Nephron progenitor cell (in vitro differentiated cells): ENCODE measurements around the gene FAM184B.

Experiments
- DNase-seq: peaks from one replicate; pipeline ENCODE4 v3.0.0; 2021
- H3K27ac Mint-ChIP-seq: 2 replicates; pipeline ENCODE4 v1.8.0; 2021; ENCODE audit warnings: mild to moderate bottlenecking, moderate library complexity, mixed read lengths
- H3K27me3 Mint-ChIP-seq: 2 replicates; pipeline ENCODE4 v1.8.0; 2021; ENCODE audit warnings: mild to moderate bottlenecking, low read depth, mixed read lengths; ENCODE audit not compliant: poor library complexity
- H3K36me3 Mint-ChIP-seq: 2 replicates; pipeline ENCODE4 v1.8.0; 2021; ENCODE audit warnings: low read depth, mixed read lengths
- H3K4me1 Mint-ChIP-seq: 2 replicates; pipeline ENCODE4 v1.8.0; 2021; ENCODE audit warnings: mixed read lengths
- H3K4me3 Mint-ChIP-seq: 2 replicates; pipeline ENCODE4 v1.8.0; 2021; ENCODE audit warnings: mild to moderate bottlenecking, moderate library complexity, mixed read lengths
- H3K9me3 Mint-ChIP-seq: 2 replicates; pipeline ENCODE4 v1.8.0; 2021; ENCODE audit warnings: mild to moderate bottlenecking, moderate library complexity, mixed read lengths
- TF ChIP-seq, protein P1 (sequence below): fragments of 200-600 bp; sonication (generic); IDR thresholded peaks from 2 replicates; pipeline ENCODE4 v1.5.0; 2021; ENCODE audit warnings: antibody characterized with exemption

FAM184B gene

DNA sequence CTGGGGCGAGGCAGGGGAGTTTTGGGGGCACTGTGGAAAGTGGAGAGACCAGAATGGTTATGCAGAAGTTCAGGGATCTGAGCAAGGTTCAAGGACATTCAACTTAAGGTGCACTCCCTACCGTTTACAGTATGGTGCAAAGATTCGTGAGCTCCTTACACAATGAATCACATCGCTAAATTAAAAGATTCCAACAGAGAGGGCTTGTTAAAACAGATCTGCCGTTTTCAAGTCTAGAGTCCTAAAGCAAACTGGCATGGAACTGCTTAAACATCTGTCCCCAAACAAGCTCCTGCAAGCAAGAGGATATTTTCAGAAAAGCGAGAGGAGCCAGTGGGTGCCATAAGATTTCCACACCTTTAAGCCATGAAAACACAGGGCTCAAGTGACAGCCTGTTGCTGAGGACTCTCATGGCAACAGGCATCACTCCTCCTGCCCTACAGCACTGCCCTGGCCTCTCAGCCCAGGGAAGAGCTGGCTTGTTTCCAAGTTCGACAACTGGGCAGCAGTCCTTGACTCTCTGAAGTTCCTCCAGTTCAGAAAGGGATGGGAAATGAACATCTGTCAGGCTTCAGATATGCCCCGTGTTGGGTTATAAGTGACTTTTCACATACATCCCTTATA is 10.0 kb downstream of the FAM184B start:
- H3K4me3 Mint-ChIP-seq, result no peak overlapping the region
- DNase-seq, result no peak
- no peaks in the 10 kb centered on the region for H3K36me3 Mint-ChIP-seq
- H3K27me3 Mint-ChIP-seq, result peaks cover 12% of the 10 kb centered on the region
- peaks cover 12% of the 10 kb centered on the region for H3K4me1 Mint-ChIP-seq
- no peak overlapping the region for H3K27ac Mint-ChIP-seq
- TF ChIP-seq, protein P1, sequence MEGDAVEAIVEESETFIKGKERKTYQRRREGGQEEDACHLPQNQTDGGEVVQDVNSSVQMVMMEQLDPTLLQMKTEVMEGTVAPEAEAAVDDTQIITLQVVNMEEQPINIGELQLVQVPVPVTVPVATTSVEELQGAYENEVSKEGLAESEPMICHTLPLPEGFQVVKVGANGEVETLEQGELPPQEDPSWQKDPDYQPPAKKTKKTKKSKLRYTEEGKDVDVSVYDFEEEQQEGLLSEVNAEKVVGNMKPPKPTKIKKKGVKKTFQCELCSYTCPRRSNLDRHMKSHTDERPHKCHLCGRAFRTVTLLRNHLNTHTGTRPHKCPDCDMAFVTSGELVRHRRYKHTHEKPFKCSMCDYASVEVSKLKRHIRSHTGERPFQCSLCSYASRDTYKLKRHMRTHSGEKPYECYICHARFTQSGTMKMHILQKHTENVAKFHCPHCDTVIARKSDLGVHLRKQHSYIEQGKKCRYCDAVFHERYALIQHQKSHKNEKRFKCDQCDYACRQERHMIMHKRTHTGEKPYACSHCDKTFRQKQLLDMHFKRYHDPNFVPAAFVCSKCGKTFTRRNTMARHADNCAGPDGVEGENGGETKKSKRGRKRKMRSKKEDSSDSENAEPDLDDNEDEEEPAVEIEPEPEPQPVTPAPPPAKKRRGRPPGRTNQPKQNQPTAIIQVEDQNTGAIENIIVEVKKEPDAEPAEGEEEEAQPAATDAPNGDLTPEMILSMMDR, result no peak
- peaks cover 11% of the 10 kb centered on the region for H3K9me3 Mint-ChIP-seq

DNA sequence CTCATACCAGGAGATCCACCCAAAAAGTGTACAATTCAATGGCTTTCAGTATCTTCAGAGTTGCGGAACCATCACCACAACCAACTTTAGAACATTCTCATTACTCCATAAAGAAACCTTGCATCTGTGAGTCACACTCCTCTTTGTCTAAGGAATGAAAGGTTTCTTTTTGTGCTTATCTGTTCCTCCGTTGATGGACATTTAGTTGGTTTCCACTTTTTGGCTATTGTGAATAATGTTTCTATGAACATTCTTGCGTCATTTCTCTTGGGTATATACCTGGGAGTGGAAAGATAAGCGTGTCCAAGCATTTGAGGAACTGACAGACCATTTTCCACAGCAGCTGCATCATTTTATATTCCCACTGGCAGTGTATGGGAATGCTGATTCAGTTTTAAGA is 10.6 kb downstream of the FAM184B start:
- Mint-ChIP-seq H3K9me3 (peaks cover 16% of the 10 kb centered on the region), H3K27ac (no peak overlapping the region), H3K4me3 (no peak overlapping the region), H3K36me3 (no peaks in the 10 kb centered on the region), H3K4me1 (peaks cover 12% of the 10 kb centered on the region), H3K27me3 (peaks cover 11% of the 10 kb centered on the region)
- no peak for DNase-seq
- TF ChIP-seq, protein P1, result no peak

DNA sequence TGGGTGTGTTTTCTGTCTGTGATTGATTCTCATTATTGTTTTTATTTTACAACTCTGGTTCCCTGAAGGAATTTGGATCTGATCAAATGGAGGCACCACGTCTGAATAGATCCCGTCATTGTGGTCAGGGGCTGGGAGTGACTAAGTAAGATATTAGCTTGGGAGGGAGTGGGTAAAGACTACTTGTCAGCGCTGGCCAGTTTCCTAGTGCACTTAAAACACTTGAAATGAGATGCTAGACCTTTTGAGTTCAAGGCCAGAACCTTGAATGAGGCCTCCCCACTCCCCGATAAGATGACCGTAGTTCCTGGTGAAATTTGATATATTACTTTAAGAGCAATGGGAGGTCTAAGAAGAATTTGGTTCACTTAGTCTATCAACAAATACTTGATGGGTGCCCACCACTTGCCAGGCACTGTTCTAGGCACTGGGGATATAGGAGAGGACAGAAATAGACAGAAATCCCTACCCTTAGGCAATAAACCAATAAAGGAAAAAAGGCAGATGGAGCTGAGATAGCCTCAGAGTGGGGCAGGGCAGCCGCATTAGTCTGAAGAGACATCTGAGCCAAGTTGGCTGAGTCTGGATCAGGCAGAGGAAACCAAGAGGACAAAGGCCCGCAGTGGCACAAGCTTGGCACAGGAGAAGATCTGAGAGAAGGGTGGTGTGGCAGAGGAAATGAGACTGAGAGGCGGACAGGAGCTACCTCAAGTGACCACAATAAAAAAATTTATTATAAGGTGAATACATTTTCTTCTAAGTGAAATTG is 11.8 kb downstream of the FAM184B start:
- TF ChIP-seq, protein P1, result no peak
- peaks cover 11% of the 10 kb centered on the region for H3K27me3 Mint-ChIP-seq
- H3K4me3 Mint-ChIP-seq, result no peak overlapping the region
- H3K36me3 Mint-ChIP-seq, result no peaks in the 10 kb centered on the region
- peaks cover 12% of the 10 kb centered on the region for H3K4me1 Mint-ChIP-seq
- no peak for DNase-seq
- H3K9me3 Mint-ChIP-seq, result peaks cover 21% of the 10 kb centered on the region
- H3K27ac Mint-ChIP-seq, result no peak overlapping the region

DNA sequence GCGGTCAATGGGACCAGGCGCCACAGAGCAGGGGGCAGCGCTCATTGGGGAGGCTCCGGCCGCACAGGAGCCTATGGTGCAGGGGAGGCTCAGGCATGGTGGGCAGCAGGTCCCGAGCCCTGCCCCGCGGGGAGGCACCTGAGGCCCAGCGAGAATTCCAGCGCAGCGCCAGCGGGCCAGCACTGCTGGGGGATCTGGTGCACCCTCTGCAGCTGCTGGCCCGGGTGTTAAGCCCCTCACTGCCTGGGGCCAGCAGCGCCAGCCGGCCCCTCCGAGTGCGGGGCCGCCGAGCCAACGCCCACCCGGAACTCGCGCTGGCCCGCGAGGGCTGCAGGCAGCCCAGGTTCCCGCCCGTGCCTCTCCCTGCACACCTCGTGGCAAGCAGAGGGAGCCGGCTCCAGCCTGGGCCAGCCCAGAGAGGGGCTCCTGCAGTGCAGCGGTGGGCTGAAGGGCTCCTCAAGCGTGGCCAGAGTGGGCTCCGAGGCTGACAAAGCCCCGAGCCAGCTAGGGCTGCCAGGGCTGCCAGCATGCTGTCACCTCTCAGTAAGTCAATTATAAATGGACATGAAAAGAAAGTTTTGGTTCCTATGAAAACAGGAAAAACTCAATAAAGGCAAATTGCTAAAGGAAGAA is 14.5 kb downstream of the FAM184B start:
- DNase-seq, result no peak
- H3K27me3 Mint-ChIP-seq, result peaks cover 4% of the 10 kb centered on the region
- TF ChIP-seq, protein P1, result no peak
- no peaks in the 10 kb centered on the region for H3K36me3 Mint-ChIP-seq
- peaks cover 6% of the 10 kb centered on the region for H3K4me1 Mint-ChIP-seq
- H3K4me3 Mint-ChIP-seq, result no peak overlapping the region
- H3K9me3 Mint-ChIP-seq, result peaks cover 26% of the 10 kb centered on the region
- H3K27ac Mint-ChIP-seq, result no peak overlapping the region

- H3K27me3 Mint-ChIP-seq, result peaks cover 11% of the 10 kb centered on the region
- H3K36me3 Mint-ChIP-seq, result no peaks in the 10 kb centered on the region
- TF ChIP-seq, protein P1, result no peak
- H3K4me3 Mint-ChIP-seq, result no peak overlapping the region
- H3K27ac Mint-ChIP-seq, result no peak overlapping the region
- H3K4me1 Mint-ChIP-seq, result no peaks in the 10 kb centered on the region
- no peak for DNase-seq
- peaks cover 26% of the 10 kb centered on the region for H3K9me3 Mint-ChIP-seq
These were observed 15.7 kb downstream of the FAM184B start for GRCh38 chr4:17765514-17766286.
